ENCODE results near the gene LAMC1. TPM values are rescaled to one million over a fixed set of nuclear protein-coding genes. Genes with fewer than 3 reads are reported as not detected.
A peak's percentile ranks its signal among the peaks of the same experiment; 100 is the strongest.

LAMC1 gene
- total and polyA plus RNA-seq, 2 experiments from 2014 or later = 78.4 to 185 TPM

GRCh38 chr1:183188240-183188639 lies 165.0 kb downstream of the LAMC1 start:
- Histone ChIP-seq H3K27me3 (no peaks in the 10 kb centered on the region), H3K27ac (no peak overlapping the region), H2AFZ (no peak overlapping the region), H3K4me1 (ENCODE audit: insufficient read depth) (no peaks in the 10 kb centered on the region), H3K9me3 (ENCODE audit: low read depth) (no peaks in the 10 kb centered on the region), H3K9me2 (replicated peaks; ENCODE audit: insufficient read depth) (no peaks in the 10 kb centered on the region), H3K4me2 (peak overlapping the region; percentile 81), H3K36me3 (replicated peaks; ENCODE audit: insufficient read depth, low read depth) (no peaks in the 10 kb centered on the region), H3K79me2 (peaks cover 8% of the 10 kb centered on the region), H4K20me1 (ENCODE audit: insufficient read depth, poor library complexity, severe bottlenecking) (no peaks in the 10 kb centered on the region), H3K4me3 (no peak overlapping the region)
- DNase-seq (ENCODE audit: low spot score) = no peak
- WGBS (ENCODE audit: low lambda C conversion rate, missing lambda C conversion rate) = 89% methylated on average over 1 of the region's 1 CpG
- TF ChIP-seq EZH2 (IDR thresholded peaks at IDR 0.05; ENCODE audit: borderline replicate concordance) (no peak), EZH2phosphoT487 (IDR thresholded peaks at IDR 0.05; ENCODE audit: low read depth, severe bottlenecking, unreplicated experiment) (no peak)
- TF ChIP-seq, protein P1, sequence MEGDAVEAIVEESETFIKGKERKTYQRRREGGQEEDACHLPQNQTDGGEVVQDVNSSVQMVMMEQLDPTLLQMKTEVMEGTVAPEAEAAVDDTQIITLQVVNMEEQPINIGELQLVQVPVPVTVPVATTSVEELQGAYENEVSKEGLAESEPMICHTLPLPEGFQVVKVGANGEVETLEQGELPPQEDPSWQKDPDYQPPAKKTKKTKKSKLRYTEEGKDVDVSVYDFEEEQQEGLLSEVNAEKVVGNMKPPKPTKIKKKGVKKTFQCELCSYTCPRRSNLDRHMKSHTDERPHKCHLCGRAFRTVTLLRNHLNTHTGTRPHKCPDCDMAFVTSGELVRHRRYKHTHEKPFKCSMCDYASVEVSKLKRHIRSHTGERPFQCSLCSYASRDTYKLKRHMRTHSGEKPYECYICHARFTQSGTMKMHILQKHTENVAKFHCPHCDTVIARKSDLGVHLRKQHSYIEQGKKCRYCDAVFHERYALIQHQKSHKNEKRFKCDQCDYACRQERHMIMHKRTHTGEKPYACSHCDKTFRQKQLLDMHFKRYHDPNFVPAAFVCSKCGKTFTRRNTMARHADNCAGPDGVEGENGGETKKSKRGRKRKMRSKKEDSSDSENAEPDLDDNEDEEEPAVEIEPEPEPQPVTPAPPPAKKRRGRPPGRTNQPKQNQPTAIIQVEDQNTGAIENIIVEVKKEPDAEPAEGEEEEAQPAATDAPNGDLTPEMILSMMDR (IDR thresholded peaks at IDR 0.05; ENCODE audit: poor library complexity) = no peak

GRCh38 chr1:183191833-183192232 lies 168.6 kb downstream of the LAMC1 start:
- DNase-seq (ENCODE audit: low spot score) = no peak
- Histone ChIP-seq H3K79me2 (peaks cover 8% of the 10 kb centered on the region), H3K4me2 (no peak overlapping the region), H4K20me1 (ENCODE audit: insufficient read depth, poor library complexity, severe bottlenecking) (no peaks in the 10 kb centered on the region), H3K27me3 (no peaks in the 10 kb centered on the region), H3K4me3 (no peak overlapping the region), H3K9me3 (ENCODE audit: low read depth) (no peaks in the 10 kb centered on the region), H3K9me2 (replicated peaks; ENCODE audit: insufficient read depth) (no peaks in the 10 kb centered on the region), H3K36me3 (replicated peaks; ENCODE audit: insufficient read depth, low read depth) (no peaks in the 10 kb centered on the region), H3K27ac (no peak overlapping the region), H2AFZ (no peak overlapping the region), H3K4me1 (ENCODE audit: insufficient read depth) (no peaks in the 10 kb centered on the region)
- WGBS (ENCODE audit: low lambda C conversion rate, missing lambda C conversion rate) = 86% methylated on average over 1 of the region's 1 CpG
- TF ChIP-seq EZH2 (IDR thresholded peaks at IDR 0.05; ENCODE audit: borderline replicate concordance) (no peak), EZH2phosphoT487 (IDR thresholded peaks at IDR 0.05; ENCODE audit: low read depth, severe bottlenecking, unreplicated experiment) (no peak)
- TF ChIP-seq, protein P1 (IDR thresholded peaks at IDR 0.05; ENCODE audit: poor library complexity) = no peak

GRCh38 chr1:183193963-183194525 lies 170.8 kb downstream of the LAMC1 start:
- Histone ChIP-seq H3K9me2 (replicated peaks; ENCODE audit: insufficient read depth) (no peaks in the 10 kb centered on the region), H2AFZ (no peak overlapping the region), H3K9me3 (ENCODE audit: low read depth) (no peaks in the 10 kb centered on the region), H3K79me2 (no peaks in the 10 kb centered on the region), H3K4me1 (ENCODE audit: insufficient read depth) (no peaks in the 10 kb centered on the region), H3K27ac (no peak overlapping the region), H3K4me3 (no peak overlapping the region), H3K36me3 (replicated peaks; ENCODE audit: insufficient read depth, low read depth) (no peaks in the 10 kb centered on the region), H4K20me1 (ENCODE audit: insufficient read depth, poor library complexity, severe bottlenecking) (no peaks in the 10 kb centered on the region), H3K4me2 (no peak overlapping the region), H3K27me3 (no peaks in the 10 kb centered on the region)
- 96% methylated on average over 4 of the region's 4 CpGs for WGBS (ENCODE audit: low lambda C conversion rate, missing lambda C conversion rate)
- DNase-seq (ENCODE audit: low spot score) = no peak
- TF ChIP-seq EZH2 (IDR thresholded peaks at IDR 0.05; ENCODE audit: borderline replicate concordance) = no peak
- TF ChIP-seq, protein P1 (IDR thresholded peaks at IDR 0.05; ENCODE audit: poor library complexity) = no peak
- no peak for TF ChIP-seq EZH2phosphoT487 (IDR thresholded peaks at IDR 0.05; ENCODE audit: low read depth, severe bottlenecking, unreplicated experiment)

Measured in hepatocyte (in vitro differentiated cells).